HepG2 (cell line): ENCODE data around the gene FNDC10.
"Not testable (repeated sequence)": the region's sequence is repeated elsewhere in the genome, so short reads cannot be mapped to it uniquely, and the experiment has no call there.

Source experiments
- FOXP4 ChIP-seq: sonication (generic); formaldehyde crosslinking; IDR thresholded peaks from 2 replicates; pipeline ENCODE4 v1.4.0; 2020; ENCODE audit warnings: missing genetic modification reagents
- POLR2A ChIP-seq, 2 experiments: IDR thresholded peaks; 2 replicates each; pipeline ENCODE4 v1.6.1; 2011; ENCODE audit warnings: low read depth in 2 of 2, low read length in 2 of 2, mild to moderate bottlenecking in 1 of 2, moderate library complexity in 1 of 2; ENCODE audit not compliant: insufficient read depth in 1 of 2
- PPARG ChIP-seq: conservative IDR thresholded peaks from 2 replicates; pipeline ENCODE4 v1.6.1; 2016; ENCODE audit warnings: missing biosample characterization, missing genetic modification reagents
- ZNF143 ChIP-seq: sonication (generic); formaldehyde crosslinking; IDR thresholded peaks from 2 replicates; pipeline ENCODE4 v1.4.0; 2020; ENCODE audit warnings: missing genetic modification reagents

DNA sequence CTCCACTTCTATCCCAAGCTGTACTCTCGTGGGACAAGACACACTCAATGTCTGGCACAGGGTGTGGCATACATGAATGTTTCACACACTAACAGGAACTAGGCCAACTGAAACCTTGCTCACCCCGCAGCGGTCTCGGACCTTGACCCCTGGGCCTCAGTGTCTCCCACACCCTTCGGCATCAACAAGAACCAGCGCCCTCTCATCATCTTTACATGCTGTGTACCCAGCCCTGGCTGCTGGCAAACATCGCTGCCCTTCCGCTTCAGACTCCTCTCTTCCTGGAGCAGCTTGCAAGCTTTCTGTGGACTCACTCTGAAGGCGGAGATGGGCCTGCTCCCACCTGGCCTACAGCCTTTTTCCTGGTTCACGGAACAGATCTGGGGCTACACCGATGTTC, 48.3 kb upstream of the FNDC10 start:
- TF ChIP-seq FOXP4 (CRISPR knock-in tag); POLR2A (IDR thresholded peaks at IDR 0.05; ENCODE audit: insufficient read depth in 1 of 2, low read depth in 2 of 2, low read length in 2 of 2); PPARG (CRISPR knock-in tag); ZNF143 (CRISPR knock-in tag): not testable (repeated sequence)
